ENCODE data around the gene CACYBP. TPM values are rescaled to one million over a fixed set of nuclear protein-coding genes. Genes with fewer than 3 reads are reported as not detected.

CACYBP gene
- polyA plus RNA-seq, 1 donor (not counting 4 experiments of a cell fraction or from before 2014, with no cell fraction given) = 59.3 TPM

GRCh38 chr1:174998569-174999215, 1.1 kb upstream of the CACYBP start:
- Histone ChIP-seq H3K4me1 (ENCODE audit: control insufficient read depth, extremely low read depth, insufficient read depth, low read length) (peaks cover 39% of the 10 kb centered on the region), H3K4me3 (ENCODE audit: control insufficient read depth in 2 of 3, extremely low read depth in 1 of 3, insufficient read depth in 2 of 3, low read depth in 1 of 3, low read length in 3 of 3) (peak overlapping the region; percentile 68 to 91 (median 75)), H3K4me2 (ENCODE audit: control insufficient read depth, extremely low read depth, insufficient read depth, low read depth, low read length) (peak overlapping the region; percentile 91), H3K36me3 (ENCODE audit: control insufficient read depth in 2 of 2, extremely low read depth in 1 of 2, insufficient read depth in 2 of 2, low read length in 2 of 2) (no peaks in the 10 kb centered on the region), H3K27ac (ENCODE audit: control insufficient read depth, insufficient read depth, low read length) (peak overlapping the region; percentile 100), H3K27me3 (ENCODE audit: control insufficient read depth, extremely low read depth, insufficient read depth, low read length) (no peaks in the 10 kb centered on the region), H2AFZ (ENCODE audit: control insufficient read depth, low read length) (peak overlapping the region; percentile 99), H3K9me1 (ENCODE audit: control insufficient read depth, extremely low read depth, insufficient read depth, low read length) (peaks cover 3% of the 10 kb centered on the region), H3K79me2 (ENCODE audit: control insufficient read depth, insufficient read depth, low read length) (peaks cover 39% of the 10 kb centered on the region), H4K20me1 (ENCODE audit: control insufficient read depth, extremely low read depth, insufficient read depth, low read length) (no peaks in the 10 kb centered on the region), H3K9ac (ENCODE audit: control insufficient read depth, extremely low read depth, insufficient read depth, low read length) (peak overlapping the region; percentile 100), H3K9me3 (ENCODE audit: control insufficient read depth, low read depth, low read length) (no peaks in the 10 kb centered on the region)
- FAIRE-seq = peak; percentile 49
- dilution Hi-C loops (cut with MboI; ENCODE audit: extremely low pct_ligation_motif_present, low sequenced_read_pairs) = no loop called here
- DNase-seq (ENCODE audit: low read depth, low spot score) = peak; percentile 45
- TF ChIP-seq CTCF (optimal IDR thresholded peaks at IDR 0.05 in 1 of 3, IDR thresholded peaks at IDR 0.05 in 1 of 3, conservative IDR thresholded peaks at IDR 0.05 in 1 of 3; ENCODE audit: extremely low read depth in 1 of 3, insufficient read depth in 2 of 3, low read length in 3 of 3) (peak; percentile 46 to 75 (median 46)), EZH2 (IDR thresholded peaks at IDR 0.05; ENCODE audit: low read length) (no peak)

- peak; percentile 76 for DNase-seq (ENCODE audit: low read depth, low spot score)
- Histone ChIP-seq H3K4me3 (ENCODE audit: control insufficient read depth in 2 of 3, extremely low read depth in 1 of 3, insufficient read depth in 2 of 3, low read depth in 1 of 3, low read length in 3 of 3) (peak overlapping the region; percentile 75 to 97 (median 96)), H2AFZ (ENCODE audit: control insufficient read depth, low read length) (peak overlapping the region; percentile 99), H3K27ac (ENCODE audit: control insufficient read depth, insufficient read depth, low read length) (peak overlapping the region; percentile 100), H3K27me3 (ENCODE audit: control insufficient read depth, extremely low read depth, insufficient read depth, low read length) (no peaks in the 10 kb centered on the region), H3K36me3 (ENCODE audit: control insufficient read depth in 2 of 2, extremely low read depth in 1 of 2, insufficient read depth in 2 of 2, low read length in 2 of 2) (no peaks in the 10 kb centered on the region), H3K79me2 (ENCODE audit: control insufficient read depth, insufficient read depth, low read length) (peaks cover 45% of the 10 kb centered on the region), H3K9me1 (ENCODE audit: control insufficient read depth, extremely low read depth, insufficient read depth, low read length) (peaks cover 3% of the 10 kb centered on the region), H3K9me3 (ENCODE audit: control insufficient read depth, low read depth, low read length) (no peaks in the 10 kb centered on the region), H3K4me1 (ENCODE audit: control insufficient read depth, extremely low read depth, insufficient read depth, low read length) (peaks cover 39% of the 10 kb centered on the region), H3K4me2 (ENCODE audit: control insufficient read depth, extremely low read depth, insufficient read depth, low read depth, low read length) (peak overlapping the region; percentile 91), H4K20me1 (ENCODE audit: control insufficient read depth, extremely low read depth, insufficient read depth, low read length) (no peaks in the 10 kb centered on the region), H3K9ac (ENCODE audit: control insufficient read depth, extremely low read depth, insufficient read depth, low read length) (peak overlapping the region; percentile 100)
- FAIRE-seq = peak; percentile 76
- dilution Hi-C loops (cut with MboI; ENCODE audit: extremely low pct_ligation_motif_present, low sequenced_read_pairs) = no loop called here
- TF ChIP-seq EZH2 (IDR thresholded peaks at IDR 0.05; ENCODE audit: low read length) = no peak
Measured at GRCh38 chr1:174999216-174999935, 371 bp upstream of the CACYBP start.
